Kidney capillary endothelial cell (primary cell): ENCODE results near the gene CHM.
"Not testable (repeated sequence)": the region's sequence is repeated elsewhere in the genome, so short reads cannot be mapped to it uniquely, and the experiment has no call there.

ENCODE experiments used
- DNase-seq: peaks from one replicate; pipeline ENCODE4 v3.0.0-alpha.2; 2018; ENCODE audit warnings: low spot score

CHM gene, protein sequence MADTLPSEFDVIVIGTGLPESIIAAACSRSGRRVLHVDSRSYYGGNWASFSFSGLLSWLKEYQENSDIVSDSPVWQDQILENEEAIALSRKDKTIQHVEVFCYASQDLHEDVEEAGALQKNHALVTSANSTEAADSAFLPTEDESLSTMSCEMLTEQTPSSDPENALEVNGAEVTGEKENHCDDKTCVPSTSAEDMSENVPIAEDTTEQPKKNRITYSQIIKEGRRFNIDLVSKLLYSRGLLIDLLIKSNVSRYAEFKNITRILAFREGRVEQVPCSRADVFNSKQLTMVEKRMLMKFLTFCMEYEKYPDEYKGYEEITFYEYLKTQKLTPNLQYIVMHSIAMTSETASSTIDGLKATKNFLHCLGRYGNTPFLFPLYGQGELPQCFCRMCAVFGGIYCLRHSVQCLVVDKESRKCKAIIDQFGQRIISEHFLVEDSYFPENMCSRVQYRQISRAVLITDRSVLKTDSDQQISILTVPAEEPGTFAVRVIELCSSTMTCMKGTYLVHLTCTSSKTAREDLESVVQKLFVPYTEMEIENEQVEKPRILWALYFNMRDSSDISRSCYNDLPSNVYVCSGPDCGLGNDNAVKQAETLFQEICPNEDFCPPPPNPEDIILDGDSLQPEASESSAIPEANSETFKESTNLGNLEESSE

DNA sequence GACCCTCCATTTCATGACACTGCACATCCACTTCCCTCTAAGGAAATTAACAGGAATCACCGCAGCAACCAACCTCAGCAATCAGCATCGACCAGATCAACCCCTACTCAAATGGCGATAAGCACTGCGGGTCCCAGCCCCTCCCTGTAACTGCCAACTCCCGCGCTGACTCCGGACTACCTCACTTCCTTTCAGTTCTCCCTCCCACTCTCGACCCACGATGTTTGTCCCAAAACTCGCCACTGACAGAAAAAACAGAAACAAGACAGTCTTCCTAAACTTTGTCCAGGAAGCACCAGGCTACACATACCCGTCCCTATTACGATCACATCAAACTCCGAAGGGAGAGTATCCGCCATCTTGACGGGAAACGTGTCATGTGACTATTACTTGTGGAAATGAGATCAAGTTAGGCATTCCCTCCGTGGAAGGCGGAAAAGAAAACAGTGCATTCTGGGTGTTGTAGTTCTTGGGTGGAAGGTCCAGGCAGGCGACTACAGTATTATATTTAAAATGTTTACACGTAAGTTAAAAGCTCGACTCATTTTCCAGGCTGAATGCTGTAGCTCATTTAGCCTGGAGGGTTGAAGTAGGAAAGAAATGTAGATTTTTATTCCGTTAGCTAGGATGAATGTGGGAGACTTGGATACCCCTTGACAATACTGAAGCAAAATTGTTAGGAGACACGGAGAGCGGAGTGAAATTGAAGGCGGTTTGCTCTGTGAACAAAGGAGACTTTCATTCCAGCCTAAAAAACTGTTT is at the start of gene CHM:
Gene CHM (minus strand): TSS at position 385 of the 762 bp plus-strand sequence. CDS start 26 bp downstream, at position 359.
- DNase-seq, result peak; percentile 74

DNA sequence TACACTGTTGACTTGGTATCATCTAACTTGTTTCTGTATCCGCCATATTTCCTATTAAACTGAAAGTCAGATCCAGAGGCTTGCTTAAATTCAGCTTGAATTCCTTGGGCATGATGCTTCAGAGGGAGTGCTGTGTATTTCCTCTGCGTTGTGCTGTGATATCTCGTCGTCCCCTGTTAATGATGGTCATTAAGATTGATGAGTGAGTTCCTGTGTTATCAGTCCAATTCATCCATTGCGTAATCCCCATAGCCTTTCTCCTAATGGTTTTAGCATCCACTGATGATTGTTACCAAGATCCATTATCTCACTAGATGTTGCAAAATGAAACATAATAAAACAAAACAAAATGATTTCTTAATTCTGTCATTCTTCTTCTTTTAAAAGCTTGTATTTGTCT is 31.3 kb upstream of the CHM start:
- DNase-seq, result no peak

DNA sequence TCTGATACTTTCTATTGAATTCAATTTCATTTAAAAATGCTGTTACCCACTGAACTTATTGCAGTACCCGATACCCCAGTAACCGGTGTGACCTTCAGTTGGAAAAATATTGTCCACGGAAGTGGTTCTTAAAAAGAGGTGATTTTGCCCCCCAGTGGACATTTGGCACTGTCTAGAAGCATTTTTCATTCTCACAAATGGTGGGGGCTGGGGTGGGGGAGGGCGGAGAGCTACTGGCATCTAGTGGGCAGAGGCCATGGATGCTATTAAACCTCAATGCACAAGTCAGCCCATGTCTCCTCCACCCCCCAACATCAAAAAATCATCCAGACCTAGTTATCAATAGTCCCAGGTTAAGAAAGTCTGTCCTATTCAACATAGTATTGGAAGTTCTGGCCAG is 19.6 kb upstream of the CHM start:
- no peak for DNase-seq

DNA sequence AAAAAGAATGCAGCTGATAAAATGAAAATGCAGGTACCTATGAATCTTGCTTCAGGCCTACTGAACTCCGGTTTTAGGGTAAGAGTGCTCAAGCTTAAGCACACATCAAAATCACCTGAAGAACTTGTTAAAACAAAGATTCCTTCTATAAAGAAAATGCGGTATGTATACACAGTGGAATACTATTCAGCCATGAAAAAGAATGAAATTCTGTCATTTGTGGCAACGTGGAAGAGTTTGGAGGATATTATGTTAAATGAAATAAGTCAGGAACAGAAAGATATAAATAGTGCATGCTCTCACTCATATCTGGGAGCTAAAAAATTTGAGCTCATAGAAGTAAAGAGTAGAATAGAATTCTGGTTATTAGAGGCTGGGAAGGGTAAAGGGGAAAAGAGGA is 14.0 kb upstream of the CHM start:
- no peak for DNase-seq

DNA sequence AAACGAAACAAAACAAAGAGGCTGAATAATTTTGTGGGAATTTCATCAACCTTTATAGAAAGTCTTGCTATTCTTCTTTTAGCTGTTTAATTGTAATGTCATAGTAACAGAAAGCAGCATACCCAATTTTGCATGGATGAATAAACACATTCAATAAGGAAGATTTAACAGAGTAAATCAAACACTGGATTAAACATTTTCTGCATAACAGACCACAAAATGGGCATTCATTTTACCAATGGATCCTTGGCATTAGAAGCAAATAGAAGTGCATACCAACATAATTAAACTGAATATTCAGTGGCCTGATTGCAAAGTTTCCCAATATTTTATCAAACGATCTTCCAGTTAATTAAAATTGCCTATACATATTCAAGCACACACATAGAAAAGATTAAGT is 4.4 kb upstream of the CHM start:
- DNase-seq, result no peak

DNA sequence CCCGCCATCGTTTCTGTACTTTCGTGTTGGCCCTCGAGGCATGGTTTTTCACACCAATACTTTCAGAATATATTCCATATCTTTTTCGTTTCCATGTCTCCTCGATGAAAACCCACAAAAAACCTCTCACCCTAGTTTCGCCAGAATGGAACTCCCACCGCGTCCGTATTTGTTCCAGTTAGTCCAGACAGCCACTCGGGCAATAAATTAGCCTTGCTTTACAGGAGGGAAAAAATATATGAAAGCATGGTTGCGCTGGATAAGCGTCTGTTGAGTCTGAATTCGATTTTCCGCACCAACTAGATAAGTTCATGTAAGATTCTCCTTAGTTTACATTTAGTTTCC is 550 bp upstream of the CHM start:
- DNase-seq, result no peak

DNA sequence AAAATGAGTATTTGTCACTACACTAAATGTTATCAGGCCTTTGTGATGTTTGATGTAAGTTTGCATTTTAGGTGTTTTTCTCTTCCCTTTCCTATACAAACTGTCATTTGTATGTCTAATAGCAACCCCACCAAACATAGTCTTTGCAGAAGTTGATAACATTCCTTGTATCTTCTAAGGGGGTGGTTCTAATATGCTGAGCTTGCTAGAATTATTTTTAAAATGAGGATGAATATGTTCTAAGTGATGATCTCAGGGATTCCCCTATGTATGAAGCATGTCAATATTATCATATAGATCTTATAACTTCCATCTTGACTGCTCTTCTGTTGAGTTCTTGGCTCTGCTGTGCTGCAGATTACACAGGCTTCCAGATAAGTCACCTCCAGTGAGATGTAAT is 3.1 kb downstream of the CHM start:
- DNase-seq, result no peak

DNA sequence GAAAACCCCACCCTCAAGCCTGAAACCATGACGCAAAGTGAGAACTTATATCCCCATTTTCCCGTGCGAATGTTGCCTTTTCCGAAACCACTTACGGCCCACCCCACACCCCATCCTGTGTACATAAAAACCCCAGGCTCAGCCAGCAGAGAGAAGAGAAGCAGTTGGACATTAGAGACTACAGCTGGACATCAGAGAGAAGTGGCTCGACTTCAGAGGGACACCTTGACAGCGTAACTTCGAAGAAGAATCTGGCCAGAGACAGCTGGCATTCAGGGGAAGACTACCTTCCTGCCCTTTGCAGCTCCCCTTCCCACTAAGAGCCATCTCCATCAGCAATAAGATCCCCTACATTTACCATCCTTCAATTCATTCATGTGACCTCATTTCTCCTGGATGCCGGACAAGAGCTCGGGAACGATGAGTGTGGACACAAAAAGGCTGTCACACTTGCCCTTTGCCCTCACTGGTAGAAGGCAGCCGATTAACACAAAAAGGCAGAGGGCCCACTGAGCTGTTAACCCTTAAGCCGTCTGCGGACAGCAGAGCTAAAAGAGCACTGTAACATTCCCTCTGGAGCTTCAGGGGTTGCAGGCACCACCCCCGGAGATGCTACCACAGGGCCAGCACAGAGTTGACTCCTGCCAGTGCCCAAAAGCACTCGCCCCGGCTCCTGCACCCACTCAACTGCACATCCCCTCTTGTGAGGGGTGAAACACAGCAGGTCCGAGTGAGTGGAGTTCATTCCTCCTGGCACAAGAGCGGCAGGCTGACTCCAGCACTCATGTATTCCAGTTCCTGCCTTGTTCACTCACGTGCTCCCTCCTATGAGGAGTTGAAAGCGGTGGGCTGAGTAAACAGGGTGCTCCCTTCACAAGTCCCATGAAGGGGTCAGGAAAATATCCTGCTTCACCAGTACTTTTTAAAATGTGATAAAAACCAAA is 7.5 kb downstream of the CHM start:
- no peak for DNase-seq

DNA sequence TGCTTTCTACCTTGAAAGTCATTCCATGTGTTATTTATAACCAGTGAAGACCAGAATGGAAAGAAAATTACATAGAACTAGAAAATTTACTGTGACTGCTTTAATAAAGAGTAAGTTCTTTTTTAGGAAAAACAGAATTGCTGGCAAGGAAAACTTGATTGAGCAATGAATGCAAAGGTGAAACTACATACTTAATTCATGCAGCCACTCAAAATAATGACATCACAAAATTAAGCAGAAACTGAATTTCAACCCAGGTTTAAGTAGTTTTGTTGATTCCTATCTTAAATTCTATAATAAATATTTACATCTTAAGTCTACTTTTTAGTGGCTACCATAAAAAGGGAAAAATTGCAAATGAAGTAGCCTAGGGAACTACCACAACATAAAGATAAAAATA is 14.0 kb downstream of the CHM start:
- no peak for DNase-seq

DNA sequence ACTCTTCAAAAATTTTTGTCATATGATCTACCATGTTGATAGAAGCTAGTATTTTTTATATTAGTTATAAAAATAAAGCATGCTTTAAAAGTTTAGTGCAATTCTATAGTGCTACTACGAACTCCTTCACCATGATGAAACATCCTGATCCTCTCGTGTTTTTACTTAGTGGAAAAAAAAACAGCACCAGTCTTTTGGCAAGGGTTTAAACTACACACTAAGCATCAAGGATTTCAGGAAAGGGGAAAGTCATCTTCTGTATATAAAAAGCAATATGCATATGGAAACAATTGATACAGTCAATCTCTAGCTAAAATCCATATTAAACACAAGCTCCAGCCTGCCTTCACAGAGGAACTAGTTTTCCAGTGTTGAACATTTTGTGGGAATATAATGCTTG is 18.7 kb downstream of the CHM start:
- DNase-seq, result no peak

DNA sequence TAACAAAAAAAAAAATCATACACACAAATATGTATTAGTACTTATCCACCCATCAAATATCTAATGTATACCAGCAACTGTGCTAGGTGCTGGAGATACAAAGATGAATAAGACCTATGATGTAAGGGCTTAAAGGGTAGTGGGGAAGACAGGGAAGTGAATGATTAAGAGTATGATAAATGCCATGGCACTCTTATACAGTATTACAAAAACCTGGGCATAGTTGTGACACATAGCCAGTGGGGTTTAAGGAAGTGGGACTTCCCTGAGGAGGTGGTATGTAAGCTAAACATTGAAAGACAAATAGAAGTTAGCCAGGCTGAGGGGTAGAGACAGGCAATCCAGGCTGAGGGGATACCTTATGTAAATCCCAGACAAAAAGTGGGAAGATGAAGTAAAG is 23.5 kb downstream of the CHM start:
- DNase-seq, result no peak

DNA sequence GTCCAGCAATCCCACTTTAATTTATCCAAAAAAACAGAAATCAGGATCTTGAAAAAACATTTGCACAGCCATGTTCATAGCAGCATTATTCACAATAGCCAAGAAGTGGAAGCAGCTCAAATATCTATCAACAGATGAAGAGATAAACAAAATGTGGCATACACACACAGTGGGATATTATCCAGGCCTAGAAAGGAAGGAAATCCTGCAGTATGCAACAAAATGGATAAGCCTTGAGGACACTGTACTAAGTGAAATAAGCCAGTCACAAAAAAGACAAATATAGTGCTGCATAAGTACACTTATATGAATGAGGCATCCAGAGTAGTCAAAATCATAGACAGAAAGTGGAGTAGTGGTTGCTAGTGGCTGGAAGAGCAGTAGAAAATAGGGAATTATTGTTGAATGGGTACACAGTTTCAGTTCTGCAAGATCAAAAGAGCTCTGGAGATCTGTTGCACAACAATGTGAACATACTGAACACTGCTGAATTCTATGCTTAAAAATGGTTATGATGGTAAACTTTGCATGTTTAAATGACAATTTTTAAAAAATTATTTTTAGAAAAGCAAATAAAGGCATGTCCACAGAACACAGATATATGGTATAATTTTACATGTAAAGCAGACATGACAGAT is 25.6 kb downstream of the CHM start:
- DNase-seq, result no peak

DNA sequence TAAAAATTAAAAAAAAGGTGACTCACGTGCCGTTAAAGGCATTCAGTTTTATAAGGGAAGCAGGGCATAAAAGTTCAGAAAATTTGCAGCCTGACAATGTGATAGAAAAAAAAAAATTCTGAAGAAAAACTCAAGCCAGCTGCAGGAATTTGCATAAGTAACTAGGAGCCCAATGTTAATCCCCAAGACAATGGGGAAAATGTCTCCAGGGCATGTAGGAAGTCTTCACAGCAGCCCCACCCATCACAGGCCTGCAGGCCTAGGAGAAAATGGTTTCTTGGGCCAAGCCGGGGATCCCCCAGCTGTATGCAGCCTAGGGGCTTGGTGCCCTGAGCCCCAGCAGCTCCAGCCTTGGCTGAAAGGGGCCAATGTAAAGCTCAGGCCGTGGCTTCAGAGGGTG is 31.2 kb downstream of the CHM start:
- no peak for DNase-seq

DNA sequence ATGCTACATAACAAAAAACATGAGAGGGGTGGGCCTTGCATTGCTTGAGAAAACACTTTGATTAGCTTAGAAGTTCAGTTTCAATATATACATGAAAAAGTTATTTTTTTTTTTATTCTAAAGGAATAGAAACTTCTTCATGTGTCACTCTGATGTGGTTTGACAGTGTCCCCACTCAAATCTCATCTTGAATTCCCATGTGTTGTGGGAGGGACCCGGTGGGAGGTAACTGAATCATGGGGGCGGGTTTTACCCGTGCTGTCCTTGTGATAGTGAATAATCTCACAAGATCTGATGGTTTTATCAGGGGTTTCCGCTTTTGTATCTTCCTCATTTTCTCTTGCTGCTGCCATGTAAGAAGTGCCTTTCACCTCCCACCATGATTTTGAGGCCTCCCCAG is 32.4 kb downstream of the CHM start:
- DNase-seq, result not testable (repeated sequence)

DNA sequence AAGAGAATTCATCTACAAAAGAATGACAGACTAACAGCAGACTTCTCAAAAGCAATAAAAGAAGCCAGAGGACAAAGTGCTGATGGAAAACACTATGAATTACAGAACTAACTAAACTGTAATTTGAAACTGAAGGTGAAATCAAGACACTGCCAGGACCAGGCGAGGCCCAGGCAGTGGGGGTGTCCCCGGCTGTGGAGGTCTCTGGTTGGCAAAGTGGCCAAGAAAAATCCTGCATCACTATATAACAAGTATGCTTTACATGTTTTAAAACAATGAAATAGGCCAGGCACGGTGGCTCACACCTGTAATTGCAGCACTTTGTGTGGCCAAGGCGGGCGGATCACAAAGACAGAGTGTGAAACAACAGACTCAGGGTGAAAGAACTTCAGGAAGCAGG is 32.9 kb downstream of the CHM start:
- DNase-seq, result no peak

DNA sequence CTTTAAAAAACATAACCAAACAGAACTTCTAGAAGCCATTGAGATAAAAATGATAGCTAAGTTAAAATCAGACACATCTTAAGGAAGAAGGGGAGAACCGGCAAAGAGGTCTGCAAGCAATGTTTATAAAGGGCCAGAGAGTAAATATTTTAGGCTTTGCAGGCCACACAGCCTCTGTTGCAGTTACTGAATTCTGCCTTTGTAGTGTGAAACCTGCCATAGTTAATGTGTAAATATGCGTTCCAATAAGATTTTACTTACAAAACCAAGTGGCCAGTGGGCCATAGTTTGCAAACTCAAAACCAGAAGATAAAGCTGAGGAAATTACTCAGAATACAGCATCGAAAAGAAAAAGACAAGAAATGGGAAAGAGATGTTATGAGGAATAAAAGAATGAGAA is 33.6 kb downstream of the CHM start:
- no peak for DNase-seq

DNA sequence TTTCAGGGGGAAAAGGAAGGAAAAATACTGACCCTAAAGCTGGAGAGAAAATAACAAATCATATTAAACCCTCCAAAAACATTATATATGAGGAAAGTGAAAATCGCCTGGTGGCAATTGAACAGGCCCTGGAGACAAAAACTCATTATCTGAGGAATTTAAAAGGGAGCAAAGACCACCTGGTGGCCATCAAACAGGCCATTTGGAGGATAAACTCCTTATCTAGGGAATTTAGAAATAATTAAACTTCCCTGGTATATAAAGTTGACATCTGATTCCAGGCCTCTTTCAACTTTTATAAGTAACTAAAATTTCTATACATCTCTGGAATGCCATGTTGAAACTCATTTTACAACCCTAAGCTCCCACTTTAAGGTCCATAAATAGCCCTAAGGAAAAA is 35.2 kb downstream of the CHM start:
- DNase-seq, result no peak

DNA sequence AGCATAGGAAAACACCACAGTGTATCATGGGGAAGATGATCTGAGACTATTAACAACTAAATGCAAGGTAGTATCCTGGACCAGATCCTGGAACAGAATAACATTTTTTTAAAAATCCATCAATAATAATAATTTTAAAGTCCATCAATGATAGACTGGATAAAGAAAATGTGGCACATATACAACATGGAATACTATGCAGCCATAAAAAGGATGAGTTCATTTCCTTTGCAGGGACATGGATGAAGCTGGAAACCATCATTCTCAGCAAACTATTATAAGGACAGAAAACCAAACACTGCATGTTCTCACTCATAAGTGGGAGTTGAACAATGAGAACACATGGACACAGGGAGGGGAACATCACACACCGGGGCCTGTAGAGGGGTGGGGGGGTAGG is 37.6 kb downstream of the CHM start:
- DNase-seq, result not testable (repeated sequence)

DNA sequence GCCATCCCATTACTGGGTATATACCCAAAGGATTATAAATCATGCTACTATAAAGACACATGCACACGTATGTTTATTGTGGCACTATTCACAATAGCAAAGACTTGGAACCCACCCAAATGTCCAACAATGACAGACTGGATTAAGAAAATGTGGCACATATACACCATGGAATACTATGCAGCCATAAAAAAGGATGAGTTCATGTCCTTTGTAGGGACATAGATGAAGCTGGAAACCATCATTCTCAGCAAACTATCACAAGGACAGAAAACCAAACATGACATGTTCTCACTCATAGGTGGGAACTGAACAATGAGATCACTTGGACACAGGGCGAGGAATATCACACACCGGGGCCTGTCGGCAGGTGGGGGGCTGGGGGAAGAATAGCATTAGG is 39.5 kb downstream of the CHM start:
- DNase-seq, result not testable (repeated sequence)

DNA sequence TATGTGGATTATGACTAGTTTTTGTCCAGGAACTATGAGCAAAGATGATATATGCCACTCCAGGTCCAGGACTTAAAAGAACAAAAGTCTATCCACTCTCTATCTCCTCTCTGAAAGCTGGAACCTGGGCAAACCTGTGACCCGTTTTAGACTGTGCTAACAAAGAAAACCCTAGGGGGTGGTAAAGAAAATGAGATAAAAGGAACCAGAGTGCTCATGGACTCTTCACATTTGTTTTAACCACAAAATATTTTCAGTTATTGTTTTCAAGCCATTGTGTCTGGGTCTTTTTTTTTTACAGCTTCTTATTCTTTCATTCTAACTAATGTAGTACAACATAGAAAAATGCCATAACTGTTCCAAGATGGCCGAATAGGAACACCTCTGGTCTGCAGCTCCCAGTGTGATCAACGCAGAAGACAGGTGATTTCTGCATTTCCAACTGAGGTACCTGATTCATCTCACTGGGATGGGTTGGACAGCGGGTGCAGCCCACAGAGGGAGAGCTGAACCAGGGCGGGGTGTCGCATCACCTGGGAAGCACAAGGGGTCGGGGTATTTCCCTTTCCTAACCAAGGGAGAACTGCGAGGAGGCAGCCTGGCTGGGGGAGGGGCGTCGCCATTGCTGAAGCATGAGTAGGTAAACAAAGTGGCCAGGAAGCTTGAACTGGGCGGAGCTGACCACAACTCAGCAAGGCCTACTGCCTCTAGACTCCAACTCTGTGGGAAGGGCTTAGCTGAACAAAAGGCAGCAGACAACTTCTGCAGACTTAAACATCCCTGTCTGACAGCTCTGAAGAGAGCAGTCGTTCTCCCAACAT is 45.1 kb downstream of the CHM start:
- DNase-seq, result no peak

DNA sequence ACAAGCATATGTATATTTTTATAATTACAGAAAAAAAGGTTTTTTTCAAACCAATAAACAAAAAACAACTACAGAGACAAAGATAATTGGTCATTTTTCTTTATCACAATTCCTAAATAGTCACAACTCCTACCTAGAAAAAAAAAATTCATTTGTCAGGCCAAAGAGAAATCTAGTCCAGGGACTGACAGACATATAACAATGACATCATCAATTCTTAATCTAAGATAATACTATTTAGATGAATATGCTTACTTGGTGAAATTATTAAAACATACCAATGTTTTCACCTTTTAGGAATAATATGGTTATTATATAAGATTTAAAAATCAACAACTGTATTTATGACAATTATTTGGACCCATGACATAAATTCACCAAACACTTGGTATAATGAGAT is 48.4 kb downstream of the CHM start:
- DNase-seq, result no peak
